ENCODE results near the gene NME7.
"Not testable (repeated sequence)": the region's sequence is repeated elsewhere in the genome, so short reads cannot be mapped to it uniquely, and the experiment has no call there.

The NME7 gene

GRCh38 chr1:169212088-169212487 is 155.5 kb downstream of the NME7 start:
- DNase-seq = no peak

DNA sequence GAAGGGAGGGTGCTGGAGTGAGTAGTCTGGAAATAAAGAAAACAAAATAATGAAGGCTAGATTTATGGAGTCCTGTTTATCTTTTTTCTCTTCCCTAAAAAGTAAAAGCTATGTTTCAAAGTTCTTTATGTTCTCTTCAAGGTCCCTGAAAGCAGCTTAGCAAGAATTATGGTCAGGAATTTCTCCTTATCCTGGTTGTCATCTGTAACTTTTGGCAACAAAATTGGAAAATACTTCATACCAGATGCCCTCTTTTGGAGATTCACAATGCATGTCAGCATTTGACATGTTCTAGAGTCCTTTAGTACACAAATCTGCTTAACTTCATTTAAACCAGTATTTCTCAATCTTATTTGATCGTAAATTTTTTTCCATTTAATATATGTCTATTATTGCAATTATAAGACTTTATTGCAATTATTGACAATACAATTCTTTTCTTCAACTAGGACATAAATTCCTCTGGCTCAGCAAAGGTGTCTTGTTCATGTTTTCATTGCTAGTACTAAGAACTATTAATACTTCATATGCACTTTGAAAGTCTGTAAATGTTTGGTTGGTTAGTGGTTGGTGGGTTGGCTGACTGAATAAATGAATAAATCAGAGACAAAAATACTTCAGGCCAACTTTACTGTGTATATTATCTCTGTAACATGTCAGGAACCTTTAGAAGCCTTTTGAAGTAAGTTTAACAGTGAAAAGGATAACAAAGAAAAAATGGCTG is 159.6 kb downstream of the NME7 start:
- DNase-seq = no peak

DNA sequence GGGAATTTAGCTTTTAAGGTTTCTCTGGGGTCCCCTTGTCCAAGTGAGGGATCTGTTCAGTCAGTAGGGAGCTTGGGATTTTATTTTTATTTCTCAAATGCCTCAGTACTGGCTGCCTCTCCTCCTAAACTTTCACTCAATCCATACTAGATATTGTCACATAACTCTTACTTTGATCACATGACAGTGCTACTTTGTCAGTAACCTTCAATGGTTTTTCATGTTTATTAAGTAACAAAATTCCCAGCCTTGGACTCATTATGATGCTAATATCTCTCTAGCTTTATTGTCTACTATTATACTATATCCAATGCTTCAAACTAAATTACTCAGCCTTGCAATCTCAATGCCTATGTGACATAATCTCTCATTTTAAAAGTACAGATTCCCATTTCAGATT is 163.4 kb downstream of the NME7 start:
- no peak for DNase-seq

DNA sequence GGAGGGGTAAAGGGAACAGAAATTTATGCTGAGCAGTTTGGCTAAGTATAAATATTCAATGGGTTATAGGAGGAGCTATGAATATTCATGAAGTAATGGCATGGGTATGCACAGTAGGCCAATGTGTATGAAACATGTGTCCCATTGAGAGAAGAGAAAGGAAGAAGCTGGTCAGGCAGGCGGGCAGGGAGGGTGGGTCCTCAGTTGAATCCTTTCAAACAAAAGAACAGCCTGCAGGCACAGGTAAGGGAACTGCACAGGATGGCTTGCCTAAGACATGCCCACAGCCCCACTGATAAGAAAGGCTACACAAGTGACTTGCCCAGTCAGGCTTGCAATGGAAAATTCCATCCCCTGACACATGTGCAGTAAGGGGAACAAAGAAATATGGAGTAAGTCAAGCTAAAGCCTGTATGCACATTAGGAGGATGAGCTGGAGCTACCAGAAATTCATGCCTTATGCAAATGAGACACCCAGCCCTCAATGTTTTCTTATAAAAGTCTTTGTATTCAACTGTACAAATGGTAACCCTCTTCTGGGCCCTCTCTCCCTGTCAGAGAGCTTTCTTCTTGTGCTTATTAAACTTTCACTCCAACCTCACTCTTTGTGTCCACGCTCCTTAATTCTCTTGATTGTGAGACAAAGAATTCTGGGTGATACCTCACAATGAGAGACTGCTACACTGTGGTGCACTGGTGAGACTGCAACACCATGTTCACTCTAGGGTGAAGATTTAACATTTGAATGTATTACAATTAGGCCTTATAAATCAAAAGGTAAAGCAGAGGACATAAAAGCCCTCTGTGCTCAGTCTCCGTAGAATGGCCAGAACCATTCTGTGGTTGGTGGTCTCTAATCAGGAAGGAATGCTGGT is 164.6 kb downstream of the NME7 start:
- no peak for DNase-seq

- no peak for DNase-seq
Measured at GRCh38 chr1:169201084-169201619, 166.4 kb downstream of the NME7 start.

DNA sequence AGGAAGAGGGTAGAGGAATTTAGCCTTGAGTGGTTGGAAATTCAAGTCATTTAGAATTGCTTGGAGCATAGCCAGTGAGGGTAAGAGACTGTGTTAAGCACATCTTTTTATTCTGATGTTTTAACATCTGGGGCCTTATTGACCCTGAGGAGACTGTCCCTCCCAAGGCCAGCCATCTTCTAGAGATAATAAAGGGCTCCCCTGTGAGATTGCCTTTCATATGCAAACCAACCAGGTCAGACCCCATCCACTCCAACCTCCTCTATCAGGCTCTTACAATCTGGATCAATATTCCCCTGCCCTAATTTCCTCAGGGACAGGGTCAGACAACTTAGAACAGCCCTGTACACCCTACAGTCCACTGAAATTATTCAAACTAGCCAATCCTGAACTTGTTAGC is 167.3 kb downstream of the NME7 start:
- no peak for DNase-seq

GRCh38 chr1:169196581-169196980 is 171.0 kb downstream of the NME7 start:
- DNase-seq = no peak

DNA sequence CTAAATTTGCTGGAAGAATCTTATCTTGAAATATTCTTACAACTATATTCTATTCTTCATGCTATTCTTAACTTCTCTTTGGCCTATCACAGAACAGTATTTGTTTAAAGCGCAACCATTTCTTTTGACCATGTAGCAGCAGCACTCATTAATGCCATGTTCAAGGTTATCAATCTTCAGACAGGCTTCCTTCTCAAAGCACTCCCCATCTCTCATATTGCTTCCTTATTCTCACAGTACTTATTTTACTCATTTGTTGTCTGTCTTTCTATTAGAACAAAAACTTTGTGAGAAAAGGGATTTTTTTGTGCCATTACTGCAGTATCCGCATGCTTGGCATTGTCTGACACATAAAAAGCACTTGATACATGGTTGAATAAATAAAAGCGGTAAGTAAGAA is 171.4 kb downstream of the NME7 start:
- DNase-seq = no peak

DNA sequence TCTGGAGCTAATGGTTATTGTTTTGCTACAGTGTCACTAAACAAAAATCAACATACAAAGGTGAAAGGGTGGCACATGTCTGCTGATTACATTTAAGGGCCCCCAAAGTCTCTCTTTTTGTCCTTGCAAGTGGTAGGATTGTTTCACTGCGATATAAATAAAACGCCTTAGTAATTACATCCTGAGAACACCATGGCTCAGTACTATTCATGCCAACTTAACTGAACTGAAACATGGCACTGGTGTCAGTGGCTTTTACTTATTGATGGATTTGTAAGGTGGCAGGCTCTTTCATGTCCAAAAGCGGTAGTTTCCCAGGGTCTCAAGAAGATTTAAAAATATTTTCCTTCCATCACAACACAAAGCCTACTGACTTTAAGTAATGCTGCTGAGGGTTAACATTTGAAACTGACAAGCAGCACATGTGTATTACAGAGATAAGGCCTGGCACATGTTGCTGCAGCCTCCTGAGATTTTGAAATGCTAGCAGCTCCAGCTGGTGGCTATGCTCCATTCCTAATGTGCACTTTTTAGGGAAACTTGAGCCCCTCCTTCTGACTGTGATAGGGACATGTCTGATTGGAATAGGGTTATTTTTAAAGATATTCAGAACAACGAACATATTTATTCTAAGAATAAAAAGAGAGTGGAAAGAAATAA is 174.3 kb downstream of the NME7 start:
- no peak for DNase-seq

DNA sequence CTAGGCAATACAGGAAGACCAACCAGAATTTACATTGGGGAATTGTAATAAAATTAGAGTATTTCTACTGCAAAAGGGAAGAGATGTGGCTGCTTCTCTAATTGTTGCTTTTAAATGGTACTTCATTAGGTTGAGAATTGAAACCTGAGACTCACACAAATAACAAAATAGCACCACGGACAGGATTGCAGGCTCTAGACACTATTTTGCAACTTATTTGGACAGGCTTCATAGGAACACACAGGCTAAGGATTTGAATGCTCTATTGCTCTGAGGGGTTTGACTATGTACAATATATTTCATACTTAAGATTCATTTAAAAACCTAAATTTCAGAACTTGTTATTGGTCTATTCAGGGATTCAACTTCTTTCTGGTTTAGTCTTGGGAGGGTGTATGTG is 181.5 kb downstream of the NME7 start:
- no peak for DNase-seq

GRCh38 chr1:169184812-169185211 is 182.8 kb downstream of the NME7 start:
- no peak for DNase-seq

DNA sequence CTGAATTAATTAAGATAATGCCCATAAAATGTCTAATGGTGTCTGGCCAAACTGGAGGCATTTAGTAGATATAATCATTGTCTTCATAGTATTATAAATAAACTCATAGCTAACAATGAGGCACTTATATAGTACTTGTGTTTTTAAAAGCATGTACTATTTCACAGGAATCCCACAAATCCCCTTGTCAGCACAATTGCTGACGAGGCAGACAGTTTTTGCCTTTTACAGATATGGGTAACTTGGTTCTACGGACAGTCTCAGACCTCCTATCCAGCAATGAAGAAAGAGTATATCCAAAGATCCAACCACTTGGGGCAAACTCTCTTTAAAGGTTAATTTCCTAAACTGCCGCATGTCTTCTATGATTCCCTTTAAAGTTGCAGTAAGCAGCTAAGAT is 187.4 kb downstream of the NME7 start:
- no peak for DNase-seq

DNA sequence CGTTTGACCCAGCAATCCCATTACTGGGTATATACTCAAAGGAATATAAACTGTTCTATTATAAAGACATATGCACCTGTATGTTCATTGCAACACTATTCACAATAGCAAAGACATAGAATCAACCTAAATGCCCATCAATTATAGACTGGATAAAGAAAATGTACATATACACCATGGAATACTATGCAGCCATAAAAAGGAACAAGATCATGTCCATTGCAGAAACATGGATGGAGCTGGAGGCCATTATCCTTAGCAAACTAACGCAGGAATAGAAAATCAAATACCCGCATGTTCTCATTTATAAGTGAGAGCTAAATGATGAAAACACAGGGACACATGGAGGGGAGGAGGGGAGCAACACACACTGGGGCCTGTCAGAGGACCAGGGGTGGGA is 188.2 kb downstream of the NME7 start:
- DNase-seq = not testable (repeated sequence)

- no peak for DNase-seq
Measured at GRCh38 chr1:169175461-169175860, 192.1 kb downstream of the NME7 start.

GRCh38 chr1:169163059-169163458 is 204.5 kb downstream of the NME7 start:
- DNase-seq = no peak

DNA sequence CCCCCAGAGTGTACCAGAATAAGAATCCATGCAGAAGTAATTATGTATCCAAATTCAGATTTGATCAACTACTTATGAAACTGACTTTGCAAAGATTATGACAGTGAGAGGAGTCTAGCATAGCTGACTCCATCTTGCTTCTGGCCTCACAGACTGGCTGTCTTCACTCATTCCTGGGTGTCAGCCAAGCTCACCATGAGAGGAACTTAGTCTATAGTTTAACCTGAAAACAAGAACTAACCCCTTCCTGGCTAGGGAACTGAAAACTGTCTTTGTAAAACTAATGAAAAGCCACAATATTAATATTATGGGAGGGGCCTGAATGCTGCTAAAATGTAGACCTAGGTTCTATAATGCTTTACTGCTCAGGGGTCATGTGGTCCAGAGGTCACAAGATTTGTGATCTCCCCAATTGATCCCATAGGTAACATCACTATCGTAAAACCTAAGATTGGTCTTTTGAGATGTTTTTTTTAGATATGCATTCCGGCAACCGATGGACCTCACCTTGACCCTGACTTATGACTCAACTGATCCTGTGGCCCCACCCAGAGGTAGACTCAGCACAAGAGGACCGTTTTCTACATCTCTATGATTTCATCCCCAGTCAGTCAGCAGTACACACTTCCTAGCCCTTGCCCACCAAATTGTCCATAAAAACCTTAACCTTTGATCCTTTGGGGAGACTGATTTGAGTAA is 206.0 kb downstream of the NME7 start:
- DNase-seq = no peak

- peak; percentile 55 for DNase-seq
Measured at GRCh38 chr1:169160845-169161495, 206.6 kb downstream of the NME7 start.

GRCh38 chr1:169156580-169156979 is 211.0 kb downstream of the NME7 start:
- no peak for DNase-seq

DNA sequence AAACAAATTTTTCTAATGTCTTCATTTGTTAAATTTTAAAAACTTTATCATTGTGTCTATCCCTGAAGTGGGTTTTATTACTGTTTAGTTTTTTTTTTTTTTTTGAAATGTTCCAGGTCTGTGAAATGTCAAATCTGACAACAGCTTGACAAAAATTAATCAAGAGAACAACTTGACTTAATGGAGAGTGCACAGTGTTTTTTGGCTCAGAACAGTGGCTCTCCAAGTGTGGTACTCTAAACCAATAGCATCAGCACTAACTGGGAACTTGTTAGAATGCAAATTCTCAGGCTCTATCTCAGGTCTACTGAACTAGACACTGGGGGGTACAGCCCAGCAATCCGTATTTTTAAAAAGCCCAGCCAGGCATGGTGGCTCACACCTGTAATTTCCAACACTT is 211.9 kb downstream of the NME7 start:
- no peak for DNase-seq

DNA sequence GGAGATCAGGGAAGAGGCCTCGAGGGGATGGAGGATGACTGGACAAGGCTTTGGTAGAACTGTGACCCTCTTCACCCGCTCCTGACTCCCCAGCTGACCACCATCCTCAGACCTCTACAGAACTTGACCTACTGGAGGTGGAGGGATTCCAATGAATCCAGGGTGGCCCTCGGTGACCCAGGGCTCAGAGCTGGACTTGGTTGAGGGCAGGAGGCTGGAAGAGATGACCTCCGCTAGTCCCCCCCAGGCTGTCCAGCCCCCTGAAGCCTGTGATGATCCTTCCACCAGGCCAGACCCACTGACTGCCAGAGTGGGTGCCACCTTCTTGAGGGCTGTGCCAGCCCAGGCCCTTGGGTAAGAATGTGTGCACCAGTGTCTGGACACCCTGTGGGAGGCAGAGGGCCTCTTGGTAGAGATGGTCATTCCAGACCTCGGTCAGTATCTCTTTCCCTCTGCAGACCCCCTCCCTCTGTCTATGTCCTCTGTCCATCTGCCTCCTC is 216.2 kb downstream of the NME7 start:
- no peak for DNase-seq

DNA sequence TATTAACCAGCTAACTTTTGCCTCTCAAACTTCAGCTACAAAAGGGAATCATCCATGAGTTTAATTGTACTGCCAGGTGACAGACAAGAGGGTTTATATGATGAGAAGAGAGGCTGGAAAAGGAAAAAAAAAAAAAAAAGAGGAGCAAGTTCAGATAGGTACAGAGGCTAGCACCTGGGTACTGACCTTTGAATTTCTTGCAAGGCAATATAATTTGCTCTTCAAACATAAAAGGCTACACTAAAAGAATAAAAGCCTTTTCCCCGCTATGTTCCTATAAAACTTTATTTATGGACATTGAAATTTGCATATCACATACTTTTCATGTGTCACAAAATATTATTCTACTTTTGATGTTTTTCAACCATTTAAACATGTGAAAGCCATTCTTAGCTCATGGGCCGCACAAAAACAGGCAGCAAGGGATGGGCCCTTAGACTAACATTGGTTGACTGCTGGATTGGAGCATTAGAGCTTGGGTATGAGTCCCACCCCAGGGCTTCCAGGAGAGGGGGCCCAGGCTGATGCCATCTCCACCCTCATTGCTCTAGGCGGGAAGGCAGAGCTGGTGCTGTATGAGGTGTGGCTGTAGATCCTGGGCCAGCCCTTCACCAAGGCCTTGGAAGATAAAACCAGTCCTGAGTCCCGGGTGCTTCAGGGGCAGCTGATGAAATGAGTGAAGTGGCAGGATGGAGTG is 216.8 kb downstream of the NME7 start:
- no peak for DNase-seq
